Activated effector memory CD4-positive, alpha-beta T cell treated with anti-CD3 and anti-CD28 coated beads, Interleukin-2, amount 50 U/mL, for 16 hours (primary cell): ENCODE results near the gene FAM76A.
A peak's percentile ranks its signal among the peaks of the same experiment; 100 is the strongest.
"Not testable (repeated sequence)": the region's sequence is repeated elsewhere in the genome, so short reads cannot be mapped to it uniquely, and the experiment has no call there.

Source experiments
- DNase-seq: peaks from one replicate; pipeline ENCODE4 v3.0.0-alpha.2; 2020

The FAM76A gene

DNA sequence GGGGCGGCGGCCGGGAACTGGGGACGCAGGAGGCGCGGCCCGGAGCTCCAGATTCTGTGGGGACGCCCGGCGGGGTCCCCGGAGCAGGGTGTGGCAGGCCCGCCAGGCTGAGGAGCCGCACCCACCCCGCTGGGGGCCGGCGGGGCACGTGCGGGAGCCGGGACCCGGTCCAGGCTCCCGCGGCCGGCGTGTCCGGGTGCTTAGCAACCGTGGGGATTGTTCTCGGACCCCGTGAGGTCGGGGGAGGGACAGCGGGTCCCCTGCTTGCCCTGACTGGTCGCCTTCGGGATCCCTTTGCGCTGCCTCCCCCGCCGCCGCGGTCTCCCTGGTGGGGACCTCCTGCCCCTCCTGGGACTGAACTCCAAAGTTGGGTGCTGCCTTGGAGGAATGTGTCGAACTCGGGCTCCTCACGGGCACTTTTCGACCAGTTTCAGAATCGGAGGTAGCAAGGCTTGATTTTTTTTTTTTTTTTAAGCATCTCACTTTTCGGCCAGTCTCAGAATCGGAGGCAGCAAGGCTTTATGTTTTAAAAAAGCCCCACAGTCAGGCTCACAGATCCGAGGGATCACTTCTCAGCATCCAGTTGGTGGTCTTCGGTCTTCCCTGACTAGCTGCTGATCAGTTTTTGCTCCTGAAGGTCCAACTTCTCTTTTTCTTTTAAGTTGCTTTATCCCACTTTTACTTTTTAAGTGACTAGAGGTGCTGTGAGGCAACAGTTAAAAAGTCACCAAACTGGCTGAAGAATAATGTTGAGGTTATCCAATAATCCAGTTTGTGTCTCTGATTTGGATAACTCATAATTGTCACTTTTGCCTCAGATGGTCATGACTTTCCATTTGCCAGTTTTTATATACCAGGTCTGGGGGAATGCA lies 648 bp downstream of the FAM76A start:
- peak; percentile 78 for DNase-seq

DNA sequence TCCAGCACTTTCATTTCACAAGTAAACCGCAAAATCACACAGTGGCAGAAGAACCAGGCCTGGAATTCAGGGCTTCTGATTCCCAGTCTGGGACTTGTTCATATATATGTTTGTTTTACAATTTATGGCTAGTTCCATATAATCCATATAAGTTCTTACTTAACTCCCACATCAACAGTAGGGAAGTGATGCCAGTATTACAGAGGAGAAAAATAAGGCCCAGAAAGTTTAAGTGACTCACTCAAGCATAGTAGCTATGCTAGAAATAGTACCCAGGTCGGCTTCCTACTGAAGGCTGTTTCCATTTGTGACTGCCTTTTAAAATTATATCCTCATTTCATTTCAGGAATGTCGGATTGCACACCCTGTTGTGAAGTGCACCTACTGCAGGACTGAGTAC lies 1.4 kb downstream of the FAM76A start:
- no peak for DNase-seq

DNA sequence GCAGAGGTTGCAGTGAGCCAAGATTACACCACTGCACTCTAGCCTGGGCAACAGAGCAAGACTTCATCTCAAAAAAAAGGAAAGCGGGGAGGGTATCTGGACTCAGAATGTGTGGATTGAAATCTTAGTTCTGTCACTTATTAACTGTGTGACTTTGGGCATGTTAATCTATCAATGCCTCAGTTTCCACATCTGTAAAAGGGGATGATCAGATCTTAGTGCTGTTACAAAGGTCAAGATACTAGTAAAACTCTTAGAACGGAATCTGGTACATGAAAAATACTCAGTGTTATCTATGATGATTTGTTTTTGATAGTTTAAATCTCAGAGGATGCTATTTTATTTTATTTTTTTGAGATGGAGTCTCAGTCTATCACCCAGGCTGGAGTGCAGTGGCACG lies 10.5 kb downstream of the FAM76A start:
- DNase-seq = no peak

DNA sequence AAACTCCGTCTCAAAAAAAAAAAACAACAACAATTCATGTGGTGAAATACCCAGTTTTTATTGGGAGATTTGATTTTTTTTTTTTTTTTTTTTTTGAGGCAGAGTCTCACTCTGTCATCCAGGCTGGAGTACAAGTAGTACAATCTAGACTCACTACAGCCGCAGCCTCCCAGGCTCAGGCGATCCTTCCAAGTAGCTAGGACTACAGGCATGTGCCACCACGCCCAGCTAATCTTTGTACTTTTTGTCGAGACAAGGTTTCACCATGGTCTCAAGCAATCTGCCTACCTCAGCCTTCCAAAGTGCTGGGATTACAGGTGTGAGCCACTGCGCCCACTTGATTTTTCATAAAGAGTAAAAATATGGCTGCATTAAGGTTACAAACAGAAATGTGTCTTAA lies 15.4 kb downstream of the FAM76A start:
- DNase-seq = no peak

DNA sequence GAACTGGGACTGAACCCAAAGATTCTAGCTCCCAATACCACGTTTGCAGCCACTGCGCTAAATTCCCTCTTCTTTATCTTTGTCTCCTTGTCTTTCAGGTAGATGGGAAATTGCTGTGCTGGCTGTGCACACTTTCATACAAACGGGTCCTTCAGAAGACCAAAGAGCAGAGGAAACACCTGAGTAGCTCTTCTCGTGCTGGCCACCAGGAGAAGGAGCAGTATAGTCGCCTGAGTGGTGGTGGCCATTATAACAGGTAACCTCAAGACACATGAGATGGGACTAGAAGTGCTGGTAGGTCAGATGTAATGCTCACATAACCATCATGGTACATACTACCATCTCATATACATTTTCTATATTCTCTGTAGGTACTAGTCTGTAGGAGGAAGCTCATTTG lies 18.8 kb downstream of the FAM76A start:
- no peak for DNase-seq

DNA sequence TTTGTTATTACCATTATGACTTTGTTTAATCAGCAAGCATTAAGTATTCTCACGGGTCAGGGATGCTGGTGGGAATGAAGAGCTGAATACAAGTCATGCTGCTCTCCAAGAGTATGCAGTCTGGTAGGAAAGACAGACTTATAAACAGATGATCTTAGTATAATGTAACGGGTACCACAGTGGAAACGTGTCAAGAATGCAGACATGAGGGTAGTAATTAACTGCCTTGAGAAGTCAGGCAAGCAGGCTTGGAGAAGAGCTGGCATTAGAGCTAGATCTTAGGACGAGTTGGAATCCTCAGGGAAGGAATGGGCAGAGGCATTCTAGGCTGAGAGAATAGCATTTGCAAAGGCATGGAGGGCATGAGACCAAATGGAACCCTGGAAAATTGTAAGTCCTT lies 19.7 kb downstream of the FAM76A start:
- no peak for DNase-seq

DNA sequence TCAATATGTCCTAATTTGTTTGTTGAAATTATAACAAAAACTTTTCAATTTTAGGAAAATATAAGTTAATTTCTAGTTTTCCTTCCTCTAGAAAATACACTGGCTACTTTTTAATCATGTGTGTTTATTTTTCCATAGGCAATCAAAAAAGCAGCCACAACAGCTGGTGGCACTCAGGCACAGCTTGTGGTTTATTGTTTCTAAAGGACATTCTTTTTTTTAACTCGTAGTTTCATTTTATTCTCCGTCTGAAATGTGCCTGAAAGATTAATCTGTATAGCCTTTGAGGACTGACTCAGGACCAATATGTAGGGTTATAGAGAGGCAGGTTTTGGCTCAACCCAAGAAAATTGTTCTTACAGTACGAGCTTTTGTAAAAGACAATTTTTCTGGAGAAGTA lies 26.6 kb downstream of the FAM76A start:
- no peak for DNase-seq

DNA sequence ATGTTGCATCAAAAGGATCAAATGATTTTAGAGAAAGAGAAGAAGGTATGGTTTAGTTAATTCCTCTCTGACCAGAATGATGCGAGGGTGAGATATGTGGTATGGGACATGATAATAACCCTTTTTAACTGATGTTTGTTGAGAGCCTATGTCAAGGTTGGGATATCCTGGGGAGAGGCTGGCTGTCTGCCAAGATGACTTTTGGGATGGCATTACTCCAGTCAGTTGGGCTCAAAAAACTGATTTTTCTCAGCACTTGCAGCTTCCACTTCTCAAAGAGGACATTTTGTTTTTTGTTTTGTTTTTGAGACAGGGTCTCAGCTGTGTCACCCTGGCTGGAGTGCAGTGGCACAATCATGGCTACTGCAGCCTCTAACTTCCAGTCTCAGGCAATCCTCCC lies 29.5 kb downstream of the FAM76A start:
- no peak for DNase-seq

DNA sequence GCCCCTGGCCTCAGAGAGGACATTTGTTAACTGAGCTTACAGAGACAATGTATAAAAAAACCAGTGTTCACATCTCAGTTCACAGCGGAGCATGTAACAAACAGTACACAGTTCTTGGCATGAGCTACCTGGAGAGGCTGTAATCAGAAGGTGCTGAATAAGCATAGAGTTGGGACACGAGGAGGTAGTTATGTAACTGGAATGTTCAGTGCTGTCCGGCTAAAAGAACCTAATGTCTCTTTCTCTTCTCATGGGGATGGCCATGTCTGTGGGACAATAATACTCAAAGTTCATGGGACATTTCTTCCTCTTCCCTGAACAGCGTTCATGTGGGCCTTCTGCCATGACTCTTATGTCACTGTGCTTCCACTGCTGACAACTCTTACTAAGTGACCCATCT lies 30.1 kb downstream of the FAM76A start:
- DNase-seq = no peak

DNA sequence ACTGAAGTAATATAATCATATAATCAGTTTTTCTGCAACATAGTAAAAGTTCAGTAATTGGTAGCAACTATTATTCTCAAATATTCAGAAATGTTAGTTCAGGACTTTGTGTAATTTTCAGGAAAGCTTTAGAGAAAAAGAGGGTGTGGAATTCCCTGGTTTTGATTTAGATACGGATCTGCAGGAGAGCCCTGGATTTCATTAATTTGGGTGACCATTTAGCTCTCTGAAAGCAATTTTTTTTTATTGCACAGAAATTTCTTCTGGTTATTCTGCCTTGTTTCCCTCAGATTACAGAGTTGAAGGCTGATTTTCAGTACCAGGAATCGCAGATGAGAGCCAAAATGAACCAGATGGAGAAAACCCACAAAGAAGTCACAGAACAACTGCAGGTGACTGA lies 33.5 kb downstream of the FAM76A start:
- DNase-seq = no peak

DNA sequence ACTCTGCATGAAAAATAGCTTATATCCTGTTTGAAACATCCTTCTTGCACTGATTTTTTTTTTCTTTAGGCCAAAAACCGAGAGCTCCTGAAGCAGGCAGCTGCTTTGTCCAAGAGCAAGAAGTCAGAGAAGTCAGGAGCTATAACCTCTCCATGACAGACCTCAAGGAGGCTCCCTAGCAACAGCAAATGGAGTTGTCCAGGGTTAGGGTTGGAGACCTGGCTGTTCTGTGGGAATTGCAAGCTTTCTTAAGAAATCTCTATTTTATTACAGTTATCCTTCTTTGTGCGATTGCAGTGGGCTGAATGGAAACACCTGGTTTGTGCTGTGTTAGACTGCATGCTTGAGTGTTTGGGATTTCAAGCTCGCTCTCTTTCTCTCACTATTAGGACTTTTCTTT lies 34.7 kb downstream of the FAM76A start:
- DNase-seq = no peak

DNA sequence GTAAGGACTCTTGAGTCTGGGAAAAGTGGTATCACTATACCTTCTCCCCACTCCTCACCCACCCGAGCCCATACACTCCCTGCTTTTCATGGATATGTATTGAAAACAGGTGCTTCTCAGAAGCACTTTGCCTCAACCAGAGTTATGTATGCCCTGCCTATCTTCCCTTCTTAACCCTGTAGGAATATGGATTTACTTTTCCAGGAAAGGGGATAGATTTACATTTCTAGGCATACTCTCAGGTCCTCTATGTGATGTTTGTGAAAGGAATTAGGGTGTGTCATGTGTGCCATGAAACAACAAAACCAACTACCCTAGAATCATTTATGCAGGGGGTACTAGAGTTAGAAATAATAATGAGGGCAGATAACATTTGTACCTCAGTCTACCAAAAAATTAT lies 36.3 kb downstream of the FAM76A start:
- DNase-seq = no peak

DNA sequence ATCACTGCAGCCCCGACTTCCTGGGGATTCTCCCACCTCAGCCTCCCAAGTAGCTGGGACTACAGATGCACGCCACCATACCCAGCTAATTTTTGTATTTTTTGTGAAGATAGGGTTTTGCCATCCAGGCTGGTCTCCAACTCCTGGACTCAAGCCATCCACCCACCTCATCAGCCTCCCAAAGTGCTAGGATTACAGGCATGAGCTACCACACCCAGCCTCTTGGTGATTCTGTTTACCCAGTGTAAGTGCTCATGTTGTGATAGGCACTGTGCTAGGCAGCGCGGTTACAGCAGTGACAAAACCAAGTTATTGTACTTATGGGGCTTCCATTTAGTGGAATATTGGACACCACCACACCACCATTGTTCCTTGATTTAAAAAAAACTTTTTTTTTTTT lies 37.6 kb downstream of the FAM76A start:
- DNase-seq = no peak

DNA sequence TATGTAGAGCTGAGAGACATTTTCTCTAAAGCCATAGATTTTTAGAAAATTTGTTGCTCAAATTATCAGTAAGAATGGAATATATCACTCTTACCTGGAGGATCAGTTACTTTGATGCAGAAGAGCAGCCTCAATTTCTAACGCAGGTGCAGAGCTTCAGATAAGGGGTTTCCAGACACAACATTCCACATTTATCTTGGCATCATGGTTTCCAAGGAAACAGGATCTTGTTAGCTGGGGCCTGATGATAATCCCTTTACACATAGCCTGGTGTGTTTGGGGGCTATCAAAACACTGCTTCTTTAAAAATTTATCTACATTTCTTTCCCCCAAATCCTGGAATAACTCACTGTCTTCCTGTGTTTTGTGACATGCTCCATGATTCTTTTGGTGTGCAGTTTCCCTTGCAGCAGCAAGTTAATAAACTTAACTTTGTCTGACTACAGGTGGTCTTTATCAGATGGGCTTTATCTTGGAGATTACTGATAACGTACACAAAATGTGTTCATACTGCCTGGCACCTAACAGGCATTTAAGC lies 44.6 kb downstream of the FAM76A start:
- DNase-seq = no peak

DNA sequence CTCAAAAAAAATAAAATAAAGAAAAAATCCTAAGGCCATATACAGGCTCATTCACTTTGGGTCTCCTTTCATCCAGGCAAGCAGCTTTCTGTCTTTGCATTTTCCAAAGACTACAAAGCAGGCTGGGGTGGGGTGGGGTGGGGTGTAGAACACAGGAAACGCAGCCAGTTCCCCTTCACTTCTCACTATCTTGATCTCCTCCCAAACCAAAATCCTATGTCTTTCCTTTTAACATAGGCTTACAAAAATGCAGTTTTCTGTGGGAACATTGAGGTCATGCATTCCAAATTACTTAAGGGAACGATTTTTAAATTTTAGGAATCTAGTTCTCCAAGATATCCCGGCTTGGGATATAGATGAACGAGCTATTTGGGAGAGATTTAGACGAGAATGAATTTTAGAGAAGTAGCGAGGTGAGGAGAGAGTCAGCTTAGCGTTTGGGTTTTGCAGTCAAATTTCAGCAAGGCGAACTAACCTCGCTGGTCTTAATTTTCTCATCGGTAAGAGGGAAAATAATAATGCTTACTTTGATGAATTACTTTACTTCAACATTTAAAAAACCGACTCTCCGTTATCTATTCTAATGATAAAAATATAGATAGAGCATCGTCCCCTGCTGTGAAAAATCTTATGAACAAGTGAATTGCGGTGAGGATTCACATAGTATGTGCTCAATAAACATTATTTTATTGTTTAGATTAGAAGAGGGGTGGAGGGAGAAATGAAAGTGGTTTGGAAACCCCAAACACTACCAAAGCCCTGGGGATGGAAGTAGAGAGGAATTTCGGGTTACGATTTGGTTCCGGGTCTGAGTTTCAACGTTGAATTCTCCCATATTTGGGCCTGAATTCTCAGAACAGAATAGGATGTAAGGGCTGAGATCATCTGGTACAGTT lies 46.5 kb downstream of the FAM76A start:
- no peak for DNase-seq

DNA sequence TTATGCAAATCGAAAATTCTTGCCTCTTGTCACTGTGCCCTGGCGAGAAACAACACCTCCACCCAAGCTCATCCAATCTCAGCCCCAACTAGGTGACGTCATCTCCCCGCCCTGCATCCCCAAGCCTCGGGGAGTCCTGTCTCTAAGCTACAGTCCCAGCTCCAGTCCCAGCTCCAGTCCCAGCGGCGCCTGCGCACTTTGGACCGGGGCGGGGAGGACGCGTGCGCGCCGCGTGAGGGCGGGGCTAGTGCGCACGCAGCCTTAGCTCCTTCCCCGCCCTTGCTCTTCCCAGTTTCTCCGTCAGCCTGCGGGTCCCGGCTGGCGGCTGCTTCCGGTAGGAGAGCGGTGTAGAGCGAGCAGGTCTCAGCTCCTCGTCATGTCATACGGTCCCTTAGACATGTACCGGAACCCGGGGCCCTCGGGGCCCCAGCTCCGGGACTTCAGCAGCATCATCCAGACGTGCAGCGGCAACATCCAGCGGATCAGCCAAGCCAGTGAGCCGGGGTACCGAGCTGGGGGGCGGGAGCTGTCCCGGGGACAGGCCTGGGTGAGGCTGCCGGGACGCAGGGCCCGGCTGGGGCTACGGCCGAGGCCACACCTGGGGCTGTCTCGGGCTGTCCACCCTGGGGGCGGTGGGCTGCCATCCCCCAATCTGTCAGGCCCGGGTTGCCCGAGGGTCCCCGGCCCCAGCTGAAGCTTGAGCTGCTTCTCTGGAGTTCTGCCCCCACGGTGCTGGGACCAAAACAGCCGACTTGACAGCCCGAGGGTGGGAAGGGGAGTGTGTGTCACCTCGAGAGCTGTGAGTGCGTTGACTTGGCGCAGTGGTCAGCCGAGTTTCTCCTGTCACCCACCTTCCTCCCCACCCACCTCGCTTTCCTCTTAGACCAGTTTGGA lies 47.4 kb downstream of the FAM76A start, which contains the start of gene STX12:
TSS of gene STX12 (plus strand) at position 288 of the 894 bp plus-strand sequence. CDS start at position 377, 89 bp downstream.
- peak; percentile 99 for DNase-seq

DNA sequence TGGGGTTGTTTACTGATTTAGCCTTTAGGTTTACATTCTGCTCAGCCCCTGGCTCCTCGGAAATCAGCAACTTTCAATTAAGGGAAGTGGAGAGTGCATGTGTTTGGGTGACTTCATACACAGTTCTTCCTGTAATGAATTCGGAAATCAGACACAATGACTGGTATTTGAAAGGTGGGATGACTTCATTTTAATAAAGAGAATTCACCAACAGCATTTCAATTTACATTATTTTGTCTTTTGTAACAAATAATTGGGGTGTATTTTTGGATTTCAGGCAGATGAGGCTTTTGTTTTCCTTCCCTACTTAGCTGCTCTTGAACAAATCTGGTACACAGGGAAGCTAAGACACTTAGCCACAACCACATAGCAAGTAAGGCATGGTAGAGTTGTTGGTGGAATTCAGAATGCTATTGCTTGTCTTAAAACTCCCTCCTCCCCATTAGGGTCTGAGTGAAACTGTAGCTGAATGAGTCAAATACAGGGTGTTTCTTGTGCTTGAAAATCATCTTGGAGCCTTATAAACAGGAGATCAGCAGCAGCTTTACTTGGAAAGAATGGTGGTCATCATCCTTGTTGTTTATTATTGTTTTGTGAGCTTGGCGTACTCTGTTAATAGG lies 48.2 kb downstream of the FAM76A start:
- DNase-seq = no peak

DNA sequence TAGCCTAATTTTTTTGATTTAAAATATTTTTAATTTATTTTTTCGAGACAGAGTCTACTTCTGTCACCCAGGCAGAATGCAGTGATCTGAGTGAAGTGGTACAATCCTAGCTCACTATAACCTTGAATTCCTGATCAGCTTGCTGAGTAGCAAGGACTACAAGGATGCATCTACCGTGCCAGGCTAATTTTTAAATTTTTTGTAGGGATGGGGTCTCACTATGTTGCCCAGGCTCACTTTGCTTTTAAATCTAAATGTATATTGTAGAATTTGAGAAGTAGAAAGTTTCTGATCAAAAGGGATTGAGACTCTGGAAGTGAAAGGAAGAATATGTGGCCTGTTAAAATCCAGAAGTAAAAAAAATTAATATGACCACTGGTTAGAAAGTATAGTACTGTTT lies 48.9 kb downstream of the FAM76A start:
- no peak for DNase-seq

DNA sequence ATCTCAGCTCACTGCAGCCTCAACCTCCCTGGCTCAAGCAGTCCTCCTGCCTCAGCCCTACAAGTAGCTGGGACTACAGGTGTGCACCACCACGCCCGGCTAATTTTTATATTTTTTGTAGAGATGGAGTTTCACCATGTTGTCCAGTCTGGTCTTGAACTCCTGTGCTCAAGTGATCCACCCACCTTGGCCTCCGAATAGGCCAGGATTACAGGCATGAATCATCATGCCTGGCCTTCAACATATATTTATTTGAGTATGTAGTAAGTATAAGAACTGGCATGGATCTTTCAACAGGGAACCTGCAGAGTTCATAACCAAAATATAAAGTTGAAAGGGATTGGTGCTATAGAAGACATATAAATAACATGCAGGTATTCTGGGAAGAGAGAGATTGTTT lies 49.6 kb downstream of the FAM76A start:
- DNase-seq = not testable (repeated sequence)

DNA sequence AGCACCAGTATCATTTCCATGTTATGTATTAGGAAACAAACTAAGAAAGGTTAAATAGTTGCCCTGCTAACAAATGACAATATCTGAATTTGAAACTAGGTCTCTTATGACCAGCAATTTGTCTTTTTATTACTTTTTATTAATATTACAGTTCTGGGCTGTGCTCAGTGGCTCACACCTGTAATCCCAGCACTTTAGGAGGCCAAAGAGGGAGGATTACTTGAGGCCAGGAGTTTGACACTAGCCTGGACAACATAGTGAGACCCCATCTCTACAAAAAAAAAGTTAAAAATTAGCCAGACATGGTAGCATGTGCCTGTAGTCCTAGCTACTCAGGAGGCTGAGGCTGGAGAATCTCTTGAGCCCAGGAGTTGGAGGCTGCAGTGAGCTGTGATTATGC lies 50.5 kb downstream of the FAM76A start:
- DNase-seq = not testable (repeated sequence)

DNA sequence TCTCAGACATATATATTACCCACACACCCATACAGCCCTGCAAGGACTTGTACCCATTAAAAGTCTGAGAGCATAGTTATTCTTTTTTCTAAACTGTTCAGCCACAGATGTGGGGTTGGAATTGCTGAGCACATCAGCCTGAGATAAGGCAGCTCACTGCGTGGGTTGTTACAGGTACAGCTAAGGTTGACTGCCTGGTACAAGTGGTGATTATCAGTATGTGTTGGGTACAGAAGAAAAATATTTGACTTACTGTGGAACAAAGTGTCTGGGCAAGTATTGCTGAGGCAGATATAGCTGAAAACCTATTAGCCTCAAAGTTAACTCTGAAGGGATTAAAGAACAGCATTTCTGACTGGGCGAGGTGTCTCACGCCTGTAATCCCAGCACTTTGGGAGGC lies 52.3 kb downstream of the FAM76A start:
- DNase-seq = no peak

DNA sequence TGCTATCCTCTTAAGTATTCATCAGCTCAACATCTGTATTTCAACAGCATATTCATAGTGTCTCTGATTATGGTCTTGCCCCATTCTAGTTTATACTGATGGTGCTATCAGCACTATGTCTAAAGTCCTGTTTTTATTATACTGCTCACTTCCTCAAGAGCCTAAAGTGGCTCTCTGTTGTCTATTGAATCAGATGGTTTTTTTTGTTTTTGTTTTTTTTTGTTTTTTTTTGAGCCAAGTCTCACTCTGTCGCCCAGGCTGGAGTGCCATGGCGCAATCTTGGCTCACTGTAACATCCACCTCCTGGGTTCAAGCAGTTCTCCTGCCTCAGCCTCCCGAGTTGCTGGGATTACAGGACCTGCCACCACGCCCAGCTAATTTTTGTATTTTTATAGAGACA lies 53.4 kb downstream of the FAM76A start:
- no peak for DNase-seq
